ENCODE results near the gene MYLK3.

Gene MYLK3

DNA sequence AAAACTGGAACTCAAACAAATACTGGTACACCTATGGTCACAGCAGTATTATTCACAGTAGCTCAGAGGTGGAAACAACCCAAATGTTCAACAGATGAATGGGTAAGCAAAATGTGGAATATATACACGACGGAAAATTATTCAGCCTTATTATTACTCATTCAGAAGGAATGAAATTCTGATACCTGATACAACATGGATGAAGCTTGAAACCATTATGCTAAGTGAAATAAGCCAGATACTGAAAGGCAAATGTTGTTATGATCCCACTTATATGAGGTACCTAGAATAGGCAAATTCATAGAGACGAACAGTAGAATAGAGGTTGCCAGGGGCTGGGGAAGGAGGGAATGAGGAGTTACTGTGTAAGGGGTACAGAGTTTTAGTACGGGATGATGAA, 27.1 kb upstream of the MYLK3 start:
- no peak overlapping the region for H3K4me3 ChIP-seq (ENCODE audit: low read depth, low read length)
- TF ChIP-seq, protein P1, sequence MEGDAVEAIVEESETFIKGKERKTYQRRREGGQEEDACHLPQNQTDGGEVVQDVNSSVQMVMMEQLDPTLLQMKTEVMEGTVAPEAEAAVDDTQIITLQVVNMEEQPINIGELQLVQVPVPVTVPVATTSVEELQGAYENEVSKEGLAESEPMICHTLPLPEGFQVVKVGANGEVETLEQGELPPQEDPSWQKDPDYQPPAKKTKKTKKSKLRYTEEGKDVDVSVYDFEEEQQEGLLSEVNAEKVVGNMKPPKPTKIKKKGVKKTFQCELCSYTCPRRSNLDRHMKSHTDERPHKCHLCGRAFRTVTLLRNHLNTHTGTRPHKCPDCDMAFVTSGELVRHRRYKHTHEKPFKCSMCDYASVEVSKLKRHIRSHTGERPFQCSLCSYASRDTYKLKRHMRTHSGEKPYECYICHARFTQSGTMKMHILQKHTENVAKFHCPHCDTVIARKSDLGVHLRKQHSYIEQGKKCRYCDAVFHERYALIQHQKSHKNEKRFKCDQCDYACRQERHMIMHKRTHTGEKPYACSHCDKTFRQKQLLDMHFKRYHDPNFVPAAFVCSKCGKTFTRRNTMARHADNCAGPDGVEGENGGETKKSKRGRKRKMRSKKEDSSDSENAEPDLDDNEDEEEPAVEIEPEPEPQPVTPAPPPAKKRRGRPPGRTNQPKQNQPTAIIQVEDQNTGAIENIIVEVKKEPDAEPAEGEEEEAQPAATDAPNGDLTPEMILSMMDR (IDR thresholded peaks at IDR 0.05; ENCODE audit: borderline replicate concordance, insufficient read depth, low read depth, low read length), result no peak

DNA sequence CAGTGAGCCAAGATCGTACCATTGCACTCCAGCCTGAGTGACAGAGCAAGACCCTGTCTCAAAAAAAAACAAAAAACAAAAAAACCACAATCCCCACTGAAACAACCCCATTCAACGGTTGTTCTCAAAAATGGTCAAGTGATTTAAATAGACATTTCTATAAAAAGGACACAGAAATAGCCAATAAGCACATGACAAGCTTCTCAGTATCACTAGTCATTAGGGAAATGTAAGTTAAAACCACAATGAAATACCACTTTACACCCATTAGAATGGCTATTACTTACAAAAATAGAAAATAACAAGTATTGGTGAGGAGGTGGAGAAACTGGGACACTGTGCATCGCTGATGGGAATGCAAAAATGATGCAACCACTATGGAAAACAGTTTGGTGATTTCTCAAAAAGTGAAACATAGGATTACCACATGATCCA, 26.6 kb upstream of the MYLK3 start:
- no peak overlapping the region for H3K4me3 ChIP-seq (ENCODE audit: low read depth, low read length)
- TF ChIP-seq, protein P1 (IDR thresholded peaks at IDR 0.05; ENCODE audit: borderline replicate concordance, insufficient read depth, low read depth, low read length), result no peak

DNA sequence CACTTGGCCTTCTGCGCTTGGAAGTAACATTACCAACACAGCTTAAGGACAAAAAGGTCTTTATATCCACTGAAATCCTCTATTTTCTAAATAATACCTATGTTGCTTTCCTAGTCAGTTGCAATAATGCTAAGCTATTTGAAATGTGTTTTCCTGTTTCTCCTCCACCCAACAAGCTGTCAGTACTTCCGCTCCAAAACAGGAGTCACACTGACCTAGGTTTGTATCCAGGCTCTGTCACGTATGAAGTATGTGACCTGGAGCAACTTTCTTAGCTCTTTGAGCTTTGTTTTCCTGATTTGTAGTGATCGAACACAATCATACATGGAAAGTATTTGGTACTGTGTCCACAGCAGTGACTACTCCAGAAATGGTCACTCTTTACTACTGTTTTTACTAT, 24.3 kb upstream of the MYLK3 start:
- TF ChIP-seq, protein P1 (IDR thresholded peaks at IDR 0.05; ENCODE audit: borderline replicate concordance, insufficient read depth, low read depth, low read length), result no peak
- H3K4me3 ChIP-seq (ENCODE audit: low read depth, low read length), result no peak overlapping the region

DNA sequence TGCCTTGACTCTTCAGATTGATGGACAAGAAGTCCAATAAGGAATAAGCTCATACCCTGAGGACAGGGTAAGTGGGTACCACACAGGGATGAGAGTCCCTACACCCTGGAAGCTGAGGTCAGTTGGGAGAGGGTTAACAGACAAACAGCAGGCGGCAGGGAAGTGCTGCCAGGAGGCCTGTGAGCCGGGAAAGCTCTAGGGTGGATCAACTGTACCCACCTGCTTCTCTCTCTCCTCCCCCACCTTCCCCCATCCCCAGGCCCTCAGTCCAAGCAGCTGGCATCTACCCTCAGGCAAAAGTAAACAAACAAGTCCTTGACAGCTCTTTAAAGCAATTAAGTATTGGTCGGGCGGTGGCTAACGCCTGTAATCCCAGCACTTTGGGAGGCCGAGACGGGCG, 20.7 kb upstream of the MYLK3 start:
- TF ChIP-seq, protein P1 (IDR thresholded peaks at IDR 0.05; ENCODE audit: borderline replicate concordance, insufficient read depth, low read depth, low read length), result no peak
- no peak overlapping the region for H3K4me3 ChIP-seq (ENCODE audit: low read depth, low read length)

DNA sequence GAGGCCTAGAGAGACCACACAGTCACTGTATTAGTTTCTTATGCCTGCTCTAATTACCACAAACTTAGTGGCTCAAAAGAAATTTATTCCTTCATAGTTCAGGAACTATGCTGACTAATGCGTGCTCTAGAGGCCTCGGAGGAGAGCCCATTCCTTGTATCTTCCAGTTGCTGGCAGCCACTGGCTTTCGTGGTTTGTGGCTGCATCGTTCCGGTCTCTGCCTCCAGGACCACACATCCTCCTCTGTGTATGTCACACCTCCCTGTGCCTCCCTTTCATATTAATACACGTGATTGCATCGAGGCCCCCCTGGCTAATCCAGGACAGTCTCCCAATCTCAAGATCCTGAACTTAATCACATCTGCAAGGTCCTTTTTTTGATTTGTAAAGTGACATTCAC, 16.9 kb upstream of the MYLK3 start:
- no peak overlapping the region for H3K4me3 ChIP-seq (ENCODE audit: low read depth, low read length)
- TF ChIP-seq, protein P1 (IDR thresholded peaks at IDR 0.05; ENCODE audit: borderline replicate concordance, insufficient read depth, low read depth, low read length), result no peak

DNA sequence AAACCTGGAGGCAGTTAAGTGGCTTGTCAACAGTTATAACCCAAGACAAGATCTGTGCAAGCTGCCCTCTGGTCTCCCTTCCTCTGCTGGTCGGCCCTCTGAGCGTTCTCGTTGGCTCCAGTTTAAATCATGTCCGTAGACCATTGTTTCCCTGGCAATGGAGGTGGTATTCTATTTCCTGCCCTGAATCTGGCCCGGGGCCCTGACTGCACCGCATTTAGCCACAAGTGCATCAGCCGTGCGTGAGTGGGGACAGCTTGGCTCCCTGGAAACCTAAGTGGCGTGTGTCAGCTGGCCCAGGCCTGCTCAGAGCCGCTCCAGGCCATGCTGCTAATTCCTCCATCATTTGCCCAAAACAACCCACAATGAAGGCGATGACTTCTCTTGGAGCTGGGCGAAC, 15.0 kb upstream of the MYLK3 start:
- H3K4me3 ChIP-seq (ENCODE audit: low read depth, low read length), result no peak overlapping the region
- TF ChIP-seq, protein P1 (IDR thresholded peaks at IDR 0.05; ENCODE audit: borderline replicate concordance, insufficient read depth, low read depth, low read length), result no peak

DNA sequence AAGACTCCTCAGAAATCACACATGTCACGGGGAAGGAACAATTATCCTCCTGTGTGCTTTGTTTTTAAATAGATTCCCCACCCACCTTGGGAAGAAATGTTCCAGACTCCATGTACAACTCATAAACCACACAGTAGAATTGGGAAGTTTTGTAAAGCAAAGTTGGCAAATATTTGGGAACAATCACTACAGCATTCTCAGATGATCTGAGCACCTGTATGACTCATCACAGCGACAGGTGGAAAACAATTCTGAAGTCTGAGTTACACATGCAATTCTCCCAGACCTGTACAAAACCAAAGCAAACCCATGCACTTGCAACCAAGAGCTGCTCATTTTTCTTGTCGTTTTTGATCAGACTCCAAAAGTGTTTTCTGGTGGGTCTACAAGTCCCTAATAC, 14.4 kb upstream of the MYLK3 start:
- TF ChIP-seq, protein P1 (IDR thresholded peaks at IDR 0.05; ENCODE audit: borderline replicate concordance, insufficient read depth, low read depth, low read length), result no peak

More for the DNA sequence above, 14.4 kb upstream of the MYLK3 start:
- H3K4me3 ChIP-seq (ENCODE audit: low read depth, low read length), result no peak overlapping the region

All from GM12875 (cell line).